Gastroesophageal sphincter (tissue), 4 donors: ENCODE results near the gene COL18A1. TPM values are rescaled to one million over a fixed set of nuclear protein-coding genes. Genes with fewer than 3 reads are reported as not detected.
A peak's percentile ranks its signal among the peaks of the same experiment; 100 is the strongest.

Experiments
- ATAC-seq: fragments of 150-250 bp; one replicate; pipeline ENCODE4 v1.9.1; 2016; ENCODE audit warnings: mild to moderate bottlenecking, moderate library complexity
- H3K27ac ChIP-seq, 4 donors: fragments of 200-600 bp; sonication (generic) in 3 of 4; 1 replicate in 3 of 4; 2 replicates in 1 of 4; pipeline ENCODE4 v1.5.1; 2016 to 2019
- H3K27me3 ChIP-seq: fragments of 200-600 bp; sonication (generic); one replicate; pipeline ENCODE4 v1.5.1; 2019
- H3K36me3 ChIP-seq, 2 donors: fragments of 200-600 bp; sonication (generic); one replicate each; pipeline ENCODE4 v1.5.1; 2019; ENCODE audit warnings: control low read depth in 1 of 2
- H3K4me1 ChIP-seq, 3 donors: fragments of 200-600 bp; sonication (generic); 1 replicate in 2 of 3; 2 replicates in 1 of 3; pipeline ENCODE4 v1.5.1; 2016 to 2019; ENCODE audit warnings: control low read depth in 2 of 3
- H3K4me3 ChIP-seq, 2 donors: fragments of 200-600 bp; sonication (generic); one replicate each; pipeline ENCODE4 v1.5.1; 2019; ENCODE audit warnings: mild to moderate bottlenecking in 1 of 2, moderate library complexity in 1 of 2
- H3K9me3 ChIP-seq, 3 donors: fragments of 200-600 bp; sonication (generic); one replicate each; pipeline ENCODE4 v1.5.1; 2017 to 2019; ENCODE audit warnings: control low read depth in 2 of 3
- EP300 ChIP-seq: sonication (generic); formaldehyde crosslinking; IDR thresholded peaks from one replicate; pipeline ENCODE4 v1.6.1; 2017; ENCODE audit warnings: antibody characterized with exemption, mild to moderate bottlenecking
- POLR2A ChIP-seq, 2 donors: fragments of 450-650 bp; IDR thresholded peaks; one replicate each; pipeline ENCODE4 v1.6.1; 2017; ENCODE audit warnings: antibody characterized with exemption in 2 of 2, mild to moderate bottlenecking in 2 of 2, moderate library complexity in 1 of 2
- POLR2AphosphoS5 ChIP-seq: sonication (generic); formaldehyde crosslinking; IDR thresholded peaks from one replicate; pipeline ENCODE4 v1.6.1; 2017; ENCODE audit warnings: antibody characterized with exemption
- WGBS, 2 donors: methylation state at CpG; one replicate each; pipeline ENCODE4 v1.1.5; 2018; ENCODE audit warnings: low coverage in 1 of 2; 5-methylcytosine and 5-hydroxymethylcytosine counted together
- total RNA-seq, 4 donors: library from RNA; depleted of rRNA; stranded (reverse); fragments of >200 nt; gene quantifications; one replicate each; pipeline ENCODE4 v1.1.0, GENCODE V29; 2016
- TF ChIP-seq, protein P1 (sequence below), 4 experiments: fragments of 200-600 bp in 2 of 4; fragments of 450-650 bp in 2 of 4; sonication (generic) in 1 of 4; IDR thresholded peaks; one replicate each; pipeline ENCODE4 v1.5.1; 2017 to 2019; ENCODE audit warnings: antibody characterized with exemption in 4 of 4, mild to moderate bottlenecking in 2 of 4, moderate library complexity in 2 of 4

COL18A1 gene
- total RNA-seq, 4 donors from 2014 or later = 69.3 to 116 (median 78.4) TPM

DNA sequence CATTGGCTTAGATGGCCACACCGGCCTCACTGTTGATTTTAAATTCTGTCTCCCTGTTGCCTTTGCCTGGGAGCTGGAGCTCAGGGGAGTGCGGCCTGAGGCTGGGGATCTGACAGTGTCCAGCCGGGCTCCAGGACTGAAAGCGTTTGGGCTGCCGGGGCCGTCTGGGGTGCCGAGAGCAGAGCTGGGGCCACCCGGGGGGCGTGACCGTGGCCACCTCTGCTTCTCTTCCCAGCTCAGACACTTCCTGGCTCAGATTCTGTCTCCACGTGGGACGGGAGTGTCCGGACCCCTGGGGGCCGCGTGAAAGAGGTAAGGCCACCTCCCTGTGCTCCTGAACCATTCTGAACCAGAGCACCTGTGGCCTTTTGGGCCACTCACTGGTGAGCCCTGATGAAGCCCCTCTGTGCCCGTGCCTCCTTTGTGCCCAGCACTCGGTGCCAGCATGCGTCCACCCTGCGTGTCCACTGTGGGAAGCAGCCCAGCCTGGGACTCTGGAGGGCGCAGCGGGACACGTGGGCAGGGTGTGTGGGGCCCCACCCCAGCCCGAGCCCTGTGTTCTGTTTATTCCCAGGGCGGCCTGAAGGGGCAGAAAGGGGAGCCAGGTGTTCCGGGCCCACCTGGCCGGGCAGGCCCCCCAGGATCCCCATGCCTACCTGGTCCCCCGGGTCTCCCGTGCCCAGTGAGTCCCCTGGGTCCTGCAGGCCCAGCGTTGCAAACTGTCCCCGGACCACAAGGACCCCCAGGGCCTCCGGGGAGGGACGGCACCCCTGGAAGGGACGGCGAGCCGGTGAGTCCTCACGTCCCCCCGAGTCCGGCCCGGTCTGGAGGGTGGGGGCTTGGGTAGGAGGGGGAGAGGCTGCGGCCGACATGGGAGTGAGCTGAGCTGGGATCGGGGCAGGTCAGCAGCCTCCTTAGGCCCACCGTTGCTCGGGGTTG, 72.5 kb downstream of the COL18A1 start:
- Histone ChIP-seq H3K4me1 (peaks cover 0 to 22% (median 10%) of the 10 kb centered on the region in 3 donors), H3K36me3 (peaks cover 0 to 65% of the 10 kb centered on the region in 2 donors), H3K27me3 (peaks cover 7% of the 10 kb centered on the region), H3K9me3 (no peaks in the 10 kb centered on the region), H3K27ac (peak overlapping the region in 3 of 4 donors; percentile 53 to 56 (median 54)), H3K4me3 (peak overlapping the region in 1 of 2 donors; percentile 23)
- ATAC-seq = no peak
- 33% methylated on average over 1 of the region's 44 CpGs; no CpG with 5 or more reads in 1 of the 2 donors for WGBS, 2 donors
- TF ChIP-seq POLR2AphosphoS5 (no peak), EP300 (no peak), POLR2A (IDR thresholded peaks at IDR 0.05) (no peak)
- TF ChIP-seq, protein P1, sequence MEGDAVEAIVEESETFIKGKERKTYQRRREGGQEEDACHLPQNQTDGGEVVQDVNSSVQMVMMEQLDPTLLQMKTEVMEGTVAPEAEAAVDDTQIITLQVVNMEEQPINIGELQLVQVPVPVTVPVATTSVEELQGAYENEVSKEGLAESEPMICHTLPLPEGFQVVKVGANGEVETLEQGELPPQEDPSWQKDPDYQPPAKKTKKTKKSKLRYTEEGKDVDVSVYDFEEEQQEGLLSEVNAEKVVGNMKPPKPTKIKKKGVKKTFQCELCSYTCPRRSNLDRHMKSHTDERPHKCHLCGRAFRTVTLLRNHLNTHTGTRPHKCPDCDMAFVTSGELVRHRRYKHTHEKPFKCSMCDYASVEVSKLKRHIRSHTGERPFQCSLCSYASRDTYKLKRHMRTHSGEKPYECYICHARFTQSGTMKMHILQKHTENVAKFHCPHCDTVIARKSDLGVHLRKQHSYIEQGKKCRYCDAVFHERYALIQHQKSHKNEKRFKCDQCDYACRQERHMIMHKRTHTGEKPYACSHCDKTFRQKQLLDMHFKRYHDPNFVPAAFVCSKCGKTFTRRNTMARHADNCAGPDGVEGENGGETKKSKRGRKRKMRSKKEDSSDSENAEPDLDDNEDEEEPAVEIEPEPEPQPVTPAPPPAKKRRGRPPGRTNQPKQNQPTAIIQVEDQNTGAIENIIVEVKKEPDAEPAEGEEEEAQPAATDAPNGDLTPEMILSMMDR (IDR thresholded peaks at IDR 0.05) = no peak

DNA sequence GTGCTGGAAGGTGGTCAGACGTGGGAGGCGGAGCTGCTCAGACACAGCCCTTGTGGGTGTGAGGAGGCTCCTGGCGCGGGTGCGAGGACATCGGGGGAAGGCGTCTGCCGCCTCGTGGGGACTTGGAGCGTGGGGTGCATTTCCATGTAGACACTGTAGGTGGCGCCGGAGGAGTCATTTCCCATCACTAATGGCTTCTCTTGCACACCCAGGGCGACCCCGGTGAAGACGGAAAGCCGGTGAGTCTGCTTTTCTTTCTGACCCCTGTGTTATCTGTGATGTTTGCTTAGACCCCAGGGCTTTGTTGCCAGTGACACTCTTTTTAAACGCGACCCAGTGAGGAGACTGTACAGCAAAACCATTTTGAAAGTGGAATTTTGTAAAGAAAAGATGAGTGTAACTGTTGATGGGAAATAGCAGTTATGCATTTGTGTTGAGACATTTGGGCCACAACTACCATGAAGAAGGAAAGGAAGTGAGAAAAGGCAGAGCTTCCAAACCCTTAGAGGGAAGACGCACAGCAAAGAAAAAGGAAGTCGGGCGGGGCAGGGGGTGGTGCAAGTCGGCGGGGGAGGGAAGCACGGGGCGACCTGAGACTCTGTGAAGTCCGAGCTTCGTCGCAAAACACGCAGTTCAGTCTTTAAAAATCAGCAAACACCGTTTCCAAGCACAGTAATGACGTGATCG, 73.3 kb downstream of the COL18A1 start:
- 48 to 57% methylated on average over 10 to 21 of the region's 32 CpGs for WGBS, 2 donors
- H3K36me3 ChIP-seq = peaks cover 0 to 73% of the 10 kb centered on the region in 2 donors
- H3K9me3 ChIP-seq = no peaks in the 10 kb centered on the region
- H3K4me3 ChIP-seq = peak overlapping the region in 1 of 2 donors; percentile 23
- peak; percentile 54 for ATAC-seq
- H3K27me3 ChIP-seq = no peaks in the 10 kb centered on the region
- peak overlapping the region in 3 of 4 donors; percentile 53 to 56 (median 54) for H3K27ac ChIP-seq
- no peak for TF ChIP-seq EP300
- TF ChIP-seq, protein P1 (IDR thresholded peaks at IDR 0.05) = peak in 3 of 4 experiments; percentile 70 to 83 (median 82)
- H3K4me1 ChIP-seq = peaks cover 0 to 14% (median 6%) of the 10 kb centered on the region in 3 donors

DNA sequence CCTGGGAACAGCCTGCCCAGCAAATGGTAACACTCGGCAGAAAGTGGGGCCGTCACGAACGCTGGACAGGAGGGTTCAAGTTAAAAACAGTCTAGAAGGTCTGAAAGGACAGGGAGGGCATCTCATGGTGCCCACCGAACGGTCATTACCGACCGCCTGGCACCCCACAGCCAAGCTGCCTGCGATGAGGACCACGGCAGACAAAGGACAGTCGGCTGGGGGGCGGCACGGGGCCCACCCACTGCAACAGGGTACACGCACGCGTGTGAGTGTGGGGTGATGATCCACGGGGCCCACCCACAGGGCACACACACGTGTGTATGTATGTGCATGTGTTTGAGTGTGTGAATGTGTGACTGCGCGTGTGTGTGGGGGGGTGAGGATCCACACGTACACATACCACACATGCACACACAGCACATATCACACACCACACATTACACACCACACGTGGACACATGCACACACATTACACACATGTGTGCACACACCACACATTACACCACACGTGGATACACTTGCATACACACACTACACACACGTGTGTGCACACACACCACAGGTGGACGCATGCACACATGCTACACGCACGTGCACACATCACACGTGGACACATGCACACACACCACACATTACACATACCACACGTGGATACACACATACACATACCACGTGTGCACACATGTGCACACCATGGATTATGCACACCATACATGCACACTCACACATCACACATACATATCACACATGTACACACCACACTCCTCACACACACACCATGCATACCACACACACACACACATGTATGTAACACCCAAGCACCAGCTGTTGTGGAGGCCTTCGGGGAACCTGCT, 74.1 kb downstream of the COL18A1 start:
- no peaks in the 10 kb centered on the region for H3K9me3 ChIP-seq
- no peak for ATAC-seq
- H3K36me3 ChIP-seq = peaks cover 0 to 81% of the 10 kb centered on the region in 2 donors
- WGBS, 2 donors = 81 to 85% methylated on average over 18 to 22 of the region's 31 CpGs
- H3K27ac ChIP-seq = peak overlapping the region in 1 of 4 donors; percentile 56
- no peak for TF ChIP-seq POLR2AphosphoS5
- TF ChIP-seq, protein P1 (IDR thresholded peaks at IDR 0.05) = no peak
- TF ChIP-seq POLR2A (IDR thresholded peaks at IDR 0.05) = no peak
- no peak for TF ChIP-seq EP300
- H3K4me1 ChIP-seq = peaks cover 0 to 12% (median 6%) of the 10 kb centered on the region in 3 donors
- H3K4me3 ChIP-seq = peak overlapping the region in 1 of 2 donors; percentile 23
- no peaks in the 10 kb centered on the region for H3K27me3 ChIP-seq

DNA sequence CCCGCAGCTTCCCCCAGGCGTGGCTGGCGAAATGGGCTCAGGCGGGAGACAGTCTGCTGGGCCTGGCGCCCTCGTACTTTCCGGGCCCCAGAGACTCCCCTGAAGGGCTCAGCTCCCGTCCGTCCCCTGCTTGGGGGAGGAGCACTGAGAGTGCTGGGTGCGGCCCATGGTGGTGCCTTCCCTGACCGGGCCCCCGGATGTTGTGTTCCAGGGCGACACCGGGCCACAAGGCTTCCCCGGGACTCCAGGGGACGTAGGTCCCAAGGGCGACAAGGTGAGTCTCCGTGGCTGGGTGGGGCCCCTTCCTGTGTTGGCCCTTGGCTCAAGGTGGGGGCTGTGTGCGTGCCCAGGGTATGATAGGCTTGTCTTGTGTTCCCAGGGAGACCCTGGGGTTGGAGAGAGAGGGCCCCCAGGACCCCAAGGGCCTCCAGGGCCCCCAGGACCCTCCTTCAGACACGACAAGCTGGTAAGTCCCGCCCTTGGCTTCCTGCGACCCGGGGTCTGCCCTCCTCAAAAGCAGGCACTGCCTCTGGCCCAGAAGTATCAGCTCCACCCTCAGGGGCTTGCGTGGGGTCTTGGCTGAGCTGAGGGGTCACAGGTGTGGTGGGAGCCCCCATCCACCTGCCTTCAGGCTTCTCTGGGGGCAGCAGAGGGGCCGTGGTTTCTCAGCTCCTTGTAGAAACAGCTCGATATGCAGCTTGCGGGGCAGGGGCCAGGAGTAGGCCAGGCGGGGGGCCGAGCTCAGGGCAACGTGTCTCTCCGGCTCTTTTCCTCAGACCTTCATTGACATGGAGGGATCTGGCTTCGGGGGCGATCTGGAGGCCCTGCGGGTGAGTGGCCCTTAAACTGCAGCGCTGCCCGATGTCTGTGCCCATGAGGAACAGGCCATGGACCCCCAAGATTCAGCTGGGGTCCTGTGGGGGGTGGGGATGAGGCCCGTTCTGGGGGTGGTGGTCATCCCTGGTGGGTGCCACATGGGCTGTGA, 75.0 kb downstream of the COL18A1 start:
- Histone ChIP-seq H3K27me3 (no peaks in the 10 kb centered on the region), H3K4me1 (peaks cover 0 to 12% (median 6%) of the 10 kb centered on the region in 3 donors), H3K27ac (no peak overlapping the region), H3K4me3 (no peak overlapping the region), H3K36me3 (peaks cover 0 to 79% of the 10 kb centered on the region in 2 donors), H3K9me3 (no peaks in the 10 kb centered on the region)
- ATAC-seq = no peak
- TF ChIP-seq, protein P1 (IDR thresholded peaks at IDR 0.05) = no peak
- TF ChIP-seq POLR2AphosphoS5 (no peak), POLR2A (IDR thresholded peaks at IDR 0.05) (no peak), EP300 (no peak)
- 80% methylated on average over 1 of the region's 37 CpGs; no CpG with 5 or more reads in 1 of the 2 donors for WGBS, 2 donors
